22Rv1 (cell line): ENCODE data around the gene EPHB1.

Source experiments
- CTCF ChIP-seq: fragments of 450-650 bp; IDR thresholded peaks from 2 replicates; pipeline ENCODE4 v1.5.1; 2017; ENCODE audit warnings: mild to moderate bottlenecking
- ZFX ChIP-seq: fragments of 450-650 bp; IDR thresholded peaks from 2 replicates; pipeline ENCODE4 v1.6.1; 2017; ENCODE audit warnings: antibody characterized with exemption, borderline replicate concordance

DNA sequence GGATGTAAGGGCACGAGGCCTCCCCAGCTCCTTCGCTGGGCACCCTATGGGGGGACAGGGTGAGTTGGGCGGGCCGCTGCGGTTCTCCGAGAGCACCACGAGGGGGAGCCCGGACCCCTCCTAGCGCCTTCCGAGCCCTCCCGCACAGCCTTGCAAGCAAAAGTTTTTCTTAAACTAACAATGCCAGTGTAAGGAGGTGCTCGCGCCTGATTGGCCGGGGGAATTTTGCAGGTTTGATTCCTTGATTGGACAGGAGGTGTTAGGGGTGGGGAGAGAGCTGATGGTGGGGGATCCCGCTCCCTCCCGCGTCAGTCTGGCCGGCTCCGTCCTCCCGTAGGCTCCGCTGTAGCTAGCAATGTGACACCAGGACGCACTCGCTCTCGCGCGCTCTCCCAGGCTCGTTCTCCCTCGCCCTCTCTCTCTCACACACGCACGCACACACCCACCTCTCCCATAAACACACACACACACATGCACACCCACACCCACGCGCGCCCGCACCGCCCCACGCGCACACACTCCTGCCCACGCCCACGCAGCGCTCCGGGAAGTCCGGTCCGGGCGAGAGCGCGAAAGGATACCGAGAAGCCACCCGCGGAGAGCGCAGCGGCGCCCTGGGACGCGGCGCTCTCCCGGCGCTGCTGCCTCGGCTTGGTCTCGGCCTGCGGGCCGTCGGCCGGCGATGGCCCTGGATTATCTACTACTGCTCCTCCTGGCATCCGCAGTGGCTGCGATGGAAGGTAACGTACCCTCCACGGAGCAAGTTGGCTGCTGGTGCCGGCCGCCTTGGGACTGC lies at the start of gene EPHB1:
- TF ChIP-seq CTCF (peak; percentile 89), ZFX (no peak)
